ENCODE data around the gene SUGCT. TPM values are rescaled to one million over a fixed set of nuclear protein-coding genes. Genes with fewer than 3 reads are reported as not detected.
A peak's percentile ranks its signal among the peaks of the same experiment; 100 is the strongest.
"Not testable (repeated sequence)": the region's sequence is repeated elsewhere in the genome, so short reads cannot be mapped to it uniquely, and the experiment has no call there.

Gene SUGCT
- polyA plus RNA-seq, 6 donors from 2014 or later: 4.1 to 11.4 (median 9.0) TPM

GRCh38 chr7:40634118-40634517 is 499.3 kb downstream of the SUGCT start:
- Mint-ChIP-seq H3K36me3 (no peaks in the 10 kb centered on the region), H3K27me3 (peaks cover 0 to 12% (median 8%) of the 10 kb centered on the region in 3 donors), H3K27ac (no peak overlapping the region), H3K9me3 (no peaks in the 10 kb centered on the region), H3K4me1 (no peaks in the 10 kb centered on the region), H3K4me3 (no peak overlapping the region)
- ATAC-seq (ENCODE audit: low read depth in 2 of 2) (no peak), DNase-seq (no peak)

- H3K27ac Mint-ChIP-seq: no peak overlapping the region
- ATAC-seq (ENCODE audit: low read depth in 2 of 2) (no peak), DNase-seq (no peak)
- no peak overlapping the region for H3K4me3 Mint-ChIP-seq
- no peaks in the 10 kb centered on the region for H3K4me1 Mint-ChIP-seq
- peaks cover 0 to 15% (median 5%) of the 10 kb centered on the region in 3 donors for H3K27me3 Mint-ChIP-seq
- no peaks in the 10 kb centered on the region for H3K36me3 Mint-ChIP-seq
- no peaks in the 10 kb centered on the region for H3K9me3 Mint-ChIP-seq
Measured at GRCh38 chr7:40638545-40639320, 503.9 kb downstream of the SUGCT start.

GRCh38 chr7:40640566-40640965 is 505.8 kb downstream of the SUGCT start:
- Mint-ChIP-seq H3K9me3 (no peaks in the 10 kb centered on the region), H3K27me3 (peaks cover 0 to 11% (median 7%) of the 10 kb centered on the region in 3 donors), H3K27ac (no peak overlapping the region), H3K36me3 (no peaks in the 10 kb centered on the region), H3K4me3 (no peak overlapping the region), H3K4me1 (no peaks in the 10 kb centered on the region)
- DNase-seq (no peak), ATAC-seq (ENCODE audit: low read depth in 2 of 2) (no peak)

GRCh38 chr7:40641701-40642100 is 506.9 kb downstream of the SUGCT start:
- Mint-ChIP-seq H3K9me3 (no peaks in the 10 kb centered on the region), H3K4me3 (no peak overlapping the region), H3K4me1 (no peaks in the 10 kb centered on the region), H3K36me3 (no peaks in the 10 kb centered on the region), H3K27me3 (peaks cover 0 to 11% (median 3%) of the 10 kb centered on the region in 3 donors), H3K27ac (no peak overlapping the region)
- DNase-seq (no peak), ATAC-seq (ENCODE audit: low read depth in 2 of 2) (no peak)

GRCh38 chr7:40643664-40644063 is 508.9 kb downstream of the SUGCT start:
- H3K27ac Mint-ChIP-seq: no peak overlapping the region
- no peaks in the 10 kb centered on the region for H3K36me3 Mint-ChIP-seq
- no peak for ATAC-seq (ENCODE audit: low read depth in 2 of 2)

GRCh38 chr7:40644454-40645188 is 509.8 kb downstream of the SUGCT start:
- no peak overlapping the region for H3K27ac Mint-ChIP-seq
- no peak overlapping the region for H3K4me3 Mint-ChIP-seq
- DNase-seq (no peak), ATAC-seq (ENCODE audit: low read depth in 2 of 2) (no peak)
- no peaks in the 10 kb centered on the region for H3K9me3 Mint-ChIP-seq
- H3K27me3 Mint-ChIP-seq: peaks cover 0 to 6% (median 3%) of the 10 kb centered on the region in 3 donors
- no peaks in the 10 kb centered on the region for H3K4me1 Mint-ChIP-seq
- H3K36me3 Mint-ChIP-seq: no peaks in the 10 kb centered on the region

More at GRCh38 chr7:40643664-40644063, 508.9 kb downstream of the SUGCT start:
- DNase-seq: no peak
- Mint-ChIP-seq H3K27me3 (peaks cover 0 to 7% (median 3%) of the 10 kb centered on the region in 3 donors), H3K4me1 (no peaks in the 10 kb centered on the region), H3K9me3 (no peaks in the 10 kb centered on the region), H3K4me3 (no peak overlapping the region)

GRCh38 chr7:40645197-40645596 is 510.4 kb downstream of the SUGCT start:
- Mint-ChIP-seq H3K4me3 (no peak overlapping the region), H3K4me1 (no peaks in the 10 kb centered on the region), H3K36me3 (no peaks in the 10 kb centered on the region), H3K27ac (no peak overlapping the region), H3K27me3 (peaks cover 0 to 6% (median 3%) of the 10 kb centered on the region in 3 donors), H3K9me3 (no peaks in the 10 kb centered on the region)
- DNase-seq (no peak), ATAC-seq (ENCODE audit: low read depth in 2 of 2) (no peak)

- DNase-seq (no peak), ATAC-seq (ENCODE audit: low read depth in 2 of 2) (no peak)
- Mint-ChIP-seq H3K4me1 (no peaks in the 10 kb centered on the region), H3K27me3 (peaks cover 0 to 6% (median 0%) of the 10 kb centered on the region in 3 donors), H3K9me3 (peaks cover 0 to 6% (median 2%) of the 10 kb centered on the region in 7 donors), H3K4me3 (peak overlapping the region in 1 of 8 donors; percentile 2), H3K27ac (no peak overlapping the region), H3K36me3 (no peaks in the 10 kb centered on the region)
Measured at GRCh38 chr7:40646717-40647116, 511.9 kb downstream of the SUGCT start.

- peaks cover 0 to 6% (median 0%) of the 10 kb centered on the region in 3 donors for H3K27me3 Mint-ChIP-seq
- H3K36me3 Mint-ChIP-seq: no peaks in the 10 kb centered on the region
- H3K4me3 Mint-ChIP-seq: no peak overlapping the region
- no peak overlapping the region for H3K27ac Mint-ChIP-seq
- peaks cover 0 to 6% (median 2%) of the 10 kb centered on the region in 7 donors for H3K9me3 Mint-ChIP-seq
- no peak for DNase-seq
- no peaks in the 10 kb centered on the region for H3K4me1 Mint-ChIP-seq
- ATAC-seq (ENCODE audit: low read depth in 2 of 2): no peak
Measured at GRCh38 chr7:40647719-40648118, 512.9 kb downstream of the SUGCT start.

- no peak for ATAC-seq (ENCODE audit: low read depth in 2 of 2)
- Mint-ChIP-seq H3K36me3 (no peaks in the 10 kb centered on the region), H3K9me3 (peaks cover 0 to 6% (median 2%) of the 10 kb centered on the region in 7 donors), H3K4me3 (no peak overlapping the region), H3K4me1 (no peaks in the 10 kb centered on the region), H3K27ac (no peak overlapping the region), H3K27me3 (peaks cover 0 to 6% (median 0%) of the 10 kb centered on the region in 3 donors)
- DNase-seq: no peak
Measured at GRCh38 chr7:40649247-40649646, 514.4 kb downstream of the SUGCT start.

- H3K4me3 Mint-ChIP-seq: peak overlapping the region in 1 of 8 donors; percentile 35
- not testable (repeated sequence) for DNase-seq; H3K9me3 Mint-ChIP-seq; H3K27me3 Mint-ChIP-seq; ATAC-seq (ENCODE audit: low read depth in 2 of 2); H3K4me1 Mint-ChIP-seq; H3K36me3 Mint-ChIP-seq; H3K27ac Mint-ChIP-seq
Measured at GRCh38 chr7:40650903-40651302, 516.1 kb downstream of the SUGCT start.

- H3K4me3 Mint-ChIP-seq: no peak overlapping the region
- no peaks in the 10 kb centered on the region for H3K27me3 Mint-ChIP-seq
- H3K4me1 Mint-ChIP-seq: no peaks in the 10 kb centered on the region
- ATAC-seq (ENCODE audit: low read depth in 2 of 2): no peak
- no peak overlapping the region for H3K27ac Mint-ChIP-seq
- H3K36me3 Mint-ChIP-seq: no peaks in the 10 kb centered on the region
- DNase-seq: no peak
- H3K9me3 Mint-ChIP-seq: peaks cover 0 to 6% (median 2%) of the 10 kb centered on the region in 7 donors
Measured at GRCh38 chr7:40654171-40654570, 519.4 kb downstream of the SUGCT start.

GRCh38 chr7:40655426-40655825 is 520.6 kb downstream of the SUGCT start:
- no peaks in the 10 kb centered on the region for H3K4me1 Mint-ChIP-seq
- H3K27me3 Mint-ChIP-seq: peaks cover 0 to 5% (median 0%) of the 10 kb centered on the region in 3 donors
- H3K36me3 Mint-ChIP-seq: no peaks in the 10 kb centered on the region
- ATAC-seq (ENCODE audit: low read depth in 2 of 2): no peak
- DNase-seq: no peak
- H3K27ac Mint-ChIP-seq: no peak overlapping the region
- H3K4me3 Mint-ChIP-seq: no peak overlapping the region
- peaks cover 0 to 6% (median 2%) of the 10 kb centered on the region in 7 donors for H3K9me3 Mint-ChIP-seq

GRCh38 chr7:40656349-40656748 is 521.5 kb downstream of the SUGCT start:
- no peak for ATAC-seq (ENCODE audit: low read depth in 2 of 2)
- Mint-ChIP-seq H3K27me3 (peaks cover 0 to 10% (median 0%) of the 10 kb centered on the region in 3 donors), H3K4me1 (no peaks in the 10 kb centered on the region), H3K27ac (no peak overlapping the region), H3K9me3 (peaks cover 0 to 5% (median 0%) of the 10 kb centered on the region in 7 donors), H3K4me3 (no peak overlapping the region), H3K36me3 (no peaks in the 10 kb centered on the region)
- no peak for DNase-seq
